Cardiac fibroblast (primary cell): ENCODE measurements around the gene COL11A1.
"Not testable (repeated sequence)": the region's sequence is repeated elsewhere in the genome, so short reads cannot be mapped to it uniquely, and the experiment has no call there.

ENCODE experiments used
- DNase-seq, 2 donors: peaks; one replicate each; pipeline versions ENCODE4 v3.0.0 to v3.0.0-alpha.2; 2010; ENCODE audit warnings: low read depth in 2 of 2
- H3K4me3 ChIP-seq, 2 donors: replicated peaks in 1 of 2; 1 replicate in 1 of 2; 2 replicates in 1 of 2; pipeline ENCODE4 v1.5.1; 2011; ENCODE audit warnings: low read depth in 2 of 2, low read length in 2 of 2, mild to moderate bottlenecking in 2 of 2, moderate library complexity in 1 of 2
- CTCF ChIP-seq: IDR thresholded peaks from one replicate; pipeline ENCODE4 v1.5.1; 2011; ENCODE audit warnings: low read depth, mild to moderate bottlenecking, low read length, inconsistent platforms

Gene COL11A1

GRCh38 chr1:102941366-102941947, 166.9 kb downstream of the COL11A1 start:
- DNase-seq = peak in 1 of 2 donors; percentile 22
- TF ChIP-seq CTCF = no peak
- H3K4me3 ChIP-seq = no peak overlapping the region

DNA sequence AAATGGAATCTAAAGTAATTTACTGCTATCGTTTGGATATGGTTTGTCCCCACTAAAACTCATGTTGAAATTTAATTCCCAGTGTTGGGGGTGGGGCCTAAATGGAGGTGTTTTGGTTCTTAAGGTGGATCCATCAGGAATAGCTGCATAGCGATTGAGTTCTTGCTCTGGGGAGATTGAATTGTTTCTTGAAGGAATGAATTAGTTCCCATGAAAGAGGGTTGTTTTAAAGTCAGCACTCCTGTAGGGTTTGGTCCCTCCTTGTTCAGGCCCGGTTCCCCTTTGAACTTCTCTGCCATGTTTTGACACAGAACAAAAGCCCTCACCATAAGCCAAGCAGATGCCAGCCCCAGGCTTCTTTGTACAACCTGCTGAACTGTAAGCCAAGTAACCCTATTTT, 170.9 kb downstream of the COL11A1 start:
- no peak overlapping the region for H3K4me3 ChIP-seq
- no peak for DNase-seq
- TF ChIP-seq CTCF = no peak

GRCh38 chr1:102933362-102933761, 175.0 kb downstream of the COL11A1 start:
- DNase-seq, H3K4me3 ChIP-seq: not testable (repeated sequence)

DNA sequence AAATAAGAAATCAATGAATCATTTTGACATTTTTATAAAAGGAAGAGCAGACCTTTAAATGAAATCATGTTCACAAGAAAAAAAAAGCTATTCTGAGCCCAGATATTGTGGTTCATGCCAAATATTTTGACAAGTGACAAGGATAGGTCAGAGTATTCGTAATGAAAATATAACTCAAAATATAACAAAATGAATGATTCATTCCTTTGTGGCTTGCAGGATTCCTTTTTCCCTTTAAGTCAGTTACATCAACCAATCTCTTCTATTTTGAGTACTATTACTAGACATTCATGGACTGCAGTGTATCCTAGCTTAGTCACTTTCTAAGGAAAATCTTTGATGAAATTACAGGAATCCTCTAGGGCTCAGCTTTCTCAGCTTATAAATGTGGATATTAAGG, 188.7 kb downstream of the COL11A1 start:
- H3K4me3 ChIP-seq = no peak overlapping the region
- peak; percentile 31 to 80 for DNase-seq
- TF ChIP-seq CTCF = no peak

DNA sequence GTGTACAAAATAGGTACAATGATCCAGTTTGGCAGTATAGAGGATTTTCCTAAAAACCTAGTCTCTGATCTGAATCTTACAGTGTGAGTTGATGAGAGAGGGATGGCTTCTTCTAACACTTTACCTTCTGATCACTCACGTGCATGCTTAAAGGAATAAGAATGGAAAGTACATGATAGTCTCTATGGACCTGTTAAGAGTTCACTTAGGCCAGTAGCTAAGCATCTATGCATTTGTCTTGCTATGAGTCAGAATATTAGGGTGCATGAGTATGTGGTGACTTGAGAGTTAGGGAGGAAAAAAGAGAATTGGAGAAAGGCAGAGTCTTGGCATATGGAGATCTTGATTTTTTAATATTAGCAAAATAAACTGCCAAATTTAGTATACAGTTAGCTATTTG, 206.3 kb downstream of the COL11A1 start:
- no peak for TF ChIP-seq CTCF
- DNase-seq = peak in 1 of 2 donors; percentile 44

DNA sequence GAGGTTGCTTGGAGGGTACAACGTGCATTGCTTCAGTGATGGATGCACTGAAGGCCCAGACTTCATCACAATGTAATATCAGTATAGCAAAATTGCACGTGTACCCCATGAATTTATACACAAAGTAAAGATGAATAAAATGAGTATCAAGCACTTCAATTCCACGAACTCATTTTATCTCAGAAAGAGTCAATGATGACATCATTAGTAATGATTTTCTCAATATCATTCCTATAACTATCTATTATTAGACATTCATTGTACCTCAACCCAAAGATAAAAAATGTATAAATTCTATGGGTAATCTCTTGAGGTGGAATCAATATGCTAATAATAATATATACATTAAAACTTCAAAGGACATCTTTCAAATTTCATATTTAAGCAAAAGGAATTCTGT, 208.4 kb downstream of the COL11A1 start:
- H3K4me3 ChIP-seq = no peak overlapping the region
- TF ChIP-seq CTCF = no peak
- DNase-seq = no peak

More for the DNA sequence above, 206.3 kb downstream of the COL11A1 start:
- H3K4me3 ChIP-seq = no peak overlapping the region

DNA sequence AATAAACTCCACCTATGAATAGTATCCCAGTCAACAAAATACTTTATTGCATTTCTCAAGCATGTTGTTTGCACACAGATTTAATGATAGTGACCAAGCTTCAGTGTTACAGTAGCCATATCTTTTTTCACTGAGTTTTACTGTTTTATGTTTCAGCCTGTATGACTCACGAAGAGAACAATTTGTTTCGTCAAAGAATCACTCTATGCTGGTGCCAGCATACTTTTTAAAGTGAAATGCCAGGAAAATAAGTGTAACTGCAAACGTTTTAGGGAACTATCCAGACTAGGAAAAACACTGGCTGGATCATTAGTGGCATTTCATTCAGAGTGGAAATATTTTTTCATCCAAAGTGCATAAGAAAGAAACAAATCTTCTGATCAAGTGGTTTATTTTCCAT, 210.8 kb downstream of the COL11A1 start:
- DNase-seq = peak; percentile 78 to 86
- no peak for TF ChIP-seq CTCF
- H3K4me3 ChIP-seq = no peak overlapping the region
